Measurements from ENCODE around the gene EHMT1. TPM values are rescaled to one million over a fixed set of nuclear protein-coding genes. Genes with fewer than 3 reads are reported as not detected.
"Not testable (repeated sequence)": the region's sequence is repeated elsewhere in the genome, so short reads cannot be mapped to it uniquely, and the experiment has no call there.

Gene EHMT1
- total RNA-seq, 1 experiment from 2014 or later, result 38.4 TPM

GRCh38 chr9:137716694-137717287 is 98.0 kb downstream of the EHMT1 start:
- no peak for DNase-seq (ENCODE audit: low read depth)

GRCh38 chr9:137717776-137718327 is 99.0 kb downstream of the EHMT1 start:
- no peak for DNase-seq (ENCODE audit: low read depth)

GRCh38 chr9:137719194-137719593 is 100.4 kb downstream of the EHMT1 start:
- no peak for DNase-seq (ENCODE audit: low read depth)

- DNase-seq (ENCODE audit: low read depth), result no peak
These were observed 101.8 kb downstream of the EHMT1 start for GRCh38 chr9:137720571-137721110.

GRCh38 chr9:137721479-137721878 is 102.7 kb downstream of the EHMT1 start:
- no peak for DNase-seq (ENCODE audit: low read depth)

- no peak for DNase-seq (ENCODE audit: low read depth)
These were observed 103.1 kb downstream of the EHMT1 start for GRCh38 chr9:137721899-137722298.

GRCh38 chr9:137722481-137722880 is 103.7 kb downstream of the EHMT1 start:
- DNase-seq (ENCODE audit: low read depth), result no peak

- not testable (repeated sequence) for DNase-seq (ENCODE audit: low read depth)
These were observed 104.6 kb downstream of the EHMT1 start for GRCh38 chr9:137723356-137723755.

GRCh38 chr9:137723783-137724445 is 105.1 kb downstream of the EHMT1 start:
- no peak for DNase-seq (ENCODE audit: low read depth)

- no peak for DNase-seq (ENCODE audit: low read depth)
These were observed 106.0 kb downstream of the EHMT1 start for GRCh38 chr9:137724818-137725240.

- no peak for DNase-seq (ENCODE audit: low read depth)
These were observed 106.8 kb downstream of the EHMT1 start for GRCh38 chr9:137725598-137725997.

GRCh38 chr9:137726336-137726735 is 107.5 kb downstream of the EHMT1 start:
- DNase-seq (ENCODE audit: low read depth), result not testable (repeated sequence)

- no peak for DNase-seq (ENCODE audit: low read depth)
These were observed 108.0 kb downstream of the EHMT1 start for GRCh38 chr9:137726764-137727163.

- DNase-seq (ENCODE audit: low read depth), result no peak
These were observed 108.9 kb downstream of the EHMT1 start for GRCh38 chr9:137727716-137728115.

- DNase-seq (ENCODE audit: low read depth), result no peak
These were observed 109.9 kb downstream of the EHMT1 start for GRCh38 chr9:137728444-137729311.

- no peak for DNase-seq (ENCODE audit: low read depth)
These were observed 112.6 kb downstream of the EHMT1 start for GRCh38 chr9:137731216-137731946.

GRCh38 chr9:137731947-137732813 is 113.4 kb downstream of the EHMT1 start:
- no peak for DNase-seq (ENCODE audit: low read depth)

- no peak for DNase-seq (ENCODE audit: low read depth)
These were observed 114.6 kb downstream of the EHMT1 start for GRCh38 chr9:137733429-137733828.

- no peak for DNase-seq (ENCODE audit: low read depth)
These were observed 115.4 kb downstream of the EHMT1 start for GRCh38 chr9:137734181-137734580.

GRCh38 chr9:137738182-137738696 is 119.4 kb downstream of the EHMT1 start:
- DNase-seq (ENCODE audit: low read depth), result not testable (repeated sequence)

Measured in M059J (cell line).